Right ventricle myocardium inferior (tissue), 1 donor: Measurements from ENCODE around the gene JMJD1C. TPM values are rescaled to one million over a fixed set of nuclear protein-coding genes. Genes with fewer than 3 reads are reported as not detected.
"Not testable (repeated sequence)": the region's sequence is repeated elsewhere in the genome, so short reads cannot be mapped to it uniquely, and the experiment has no call there.

Experiments used
- ATAC-seq: fragments of 200-7000 bp; cut with Tn5 transposase; one replicate; pipeline ENCODE4 v1.9.1; 2020; ENCODE audit warnings: mild to moderate bottlenecking, moderate library complexity
- DNase-seq: peaks from one replicate; pipeline ENCODE4 v3.0.0; 2021; ENCODE audit errors: missing footprints
- intact Hi-C: fragments of 100-400 bp; cut with DNase I; formaldehyde crosslinking; loops from one replicate; pipeline ENCODE4 v1.11.0; 2022
- total RNA-seq: library from RNA; stranded (reverse); fragmentation: NEBNext Ultra II Directional; extraction: Animal tissue kit (Norgen Biotek cat#: 25700); gene quantifications from one replicate; pipeline ENCODE4 v1.2.1, GENCODE V29; 2021
- donor health status: DM: no; HTN: yes; CAD: no; lungs with severe emphysema.

The JMJD1C gene
- total RNA-seq, 1 donor from 2014 or later, result 38.1 TPM

DNA sequence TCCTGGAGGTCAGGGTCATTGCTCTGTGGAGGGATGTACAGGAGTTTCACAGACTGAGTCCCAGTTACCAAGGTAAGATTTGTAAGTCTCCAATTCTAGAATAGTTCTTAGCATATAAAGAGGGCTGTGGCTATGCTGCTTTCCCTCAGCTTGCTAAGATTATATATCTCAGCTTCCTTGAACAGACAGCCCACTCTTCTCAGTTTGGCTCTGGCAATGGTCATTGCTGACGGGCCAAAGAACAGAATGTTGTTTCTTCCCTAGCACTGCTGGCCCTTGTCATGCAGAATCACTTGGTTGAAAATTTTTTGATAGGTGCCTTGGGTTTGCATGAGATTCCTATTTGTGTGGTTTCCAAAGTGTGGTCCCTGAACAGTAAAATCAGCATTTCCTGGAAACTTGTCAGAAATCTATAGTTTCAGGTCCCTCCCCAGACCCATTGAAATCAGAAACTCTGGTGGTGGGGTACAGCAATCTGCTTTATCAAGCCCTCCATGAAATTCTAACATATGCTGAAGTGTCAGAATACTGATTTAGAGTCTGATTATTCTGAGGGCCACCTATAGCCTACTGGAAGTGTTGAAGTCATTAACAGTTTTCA is 294.4 kb downstream of the JMJD1C start:
- DNase-seq, result no peak
- intact Hi-C loops, result loop anchor here (2.0 kb wide), 1 partner anchor 459 kb away; no protein-coding TSS in a partner anchor
- ATAC-seq, result peak; percentile 47

DNA sequence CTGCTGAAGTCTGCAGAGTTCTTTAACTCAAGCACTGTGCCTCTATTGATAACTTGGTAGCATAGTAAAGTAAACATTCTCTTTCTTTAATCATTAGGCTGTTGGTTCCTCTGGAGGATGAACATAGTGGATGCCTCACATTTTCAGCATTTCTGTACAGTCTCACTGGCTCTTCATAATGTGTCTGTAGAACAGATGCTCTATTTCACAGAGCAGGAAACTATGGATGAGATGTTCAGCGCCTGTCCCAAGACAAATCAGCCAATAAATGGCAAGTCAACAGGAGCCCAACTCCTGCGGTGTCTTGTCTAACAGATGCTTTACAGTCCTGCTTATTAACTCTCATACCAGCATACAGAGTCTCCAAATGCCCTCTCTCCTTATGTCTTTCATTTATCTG is 296.2 kb downstream of the JMJD1C start:
- ATAC-seq (no peak), DNase-seq (no peak)
- intact Hi-C loops, result loop anchor here (2.0 to 5.0 kb wide), 2 partner anchors 461 to 598 kb away; no protein-coding TSS in a partner anchor

DNA sequence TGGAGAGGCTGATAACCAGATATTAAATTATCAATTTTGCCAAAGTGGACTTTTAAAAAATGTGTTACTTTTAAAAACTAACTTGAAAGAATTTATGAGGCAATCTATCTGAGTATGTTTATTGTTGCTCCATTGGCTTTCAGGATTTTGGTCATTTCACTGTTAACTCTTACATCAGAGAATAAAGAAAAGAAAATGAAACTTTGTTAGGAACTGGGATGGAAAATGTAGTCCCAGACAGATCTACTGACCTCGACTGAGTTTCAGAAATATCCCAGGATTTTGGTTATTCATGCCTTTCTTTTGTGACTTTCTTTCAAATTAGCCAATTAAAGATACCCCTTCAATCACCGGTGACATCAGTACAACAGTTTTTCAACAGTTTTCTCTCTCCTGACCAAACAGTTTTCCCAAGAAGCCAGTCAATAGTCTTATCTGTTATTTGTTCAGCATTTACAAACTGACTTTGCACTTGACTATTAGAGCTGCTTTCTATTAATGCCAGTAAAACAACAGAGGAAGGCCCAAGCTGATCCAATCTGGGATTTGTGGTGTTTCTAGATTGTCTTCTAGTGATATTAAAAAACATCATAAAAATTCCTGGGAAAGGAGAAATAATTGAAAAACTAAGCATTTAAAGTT is 296.8 kb downstream of the JMJD1C start:
- ATAC-seq (no peak), DNase-seq (no peak)
- intact Hi-C loops, result loop anchor here (5.0 kb wide), 1 partner anchor 598 kb away; no protein-coding TSS in a partner anchor

DNA sequence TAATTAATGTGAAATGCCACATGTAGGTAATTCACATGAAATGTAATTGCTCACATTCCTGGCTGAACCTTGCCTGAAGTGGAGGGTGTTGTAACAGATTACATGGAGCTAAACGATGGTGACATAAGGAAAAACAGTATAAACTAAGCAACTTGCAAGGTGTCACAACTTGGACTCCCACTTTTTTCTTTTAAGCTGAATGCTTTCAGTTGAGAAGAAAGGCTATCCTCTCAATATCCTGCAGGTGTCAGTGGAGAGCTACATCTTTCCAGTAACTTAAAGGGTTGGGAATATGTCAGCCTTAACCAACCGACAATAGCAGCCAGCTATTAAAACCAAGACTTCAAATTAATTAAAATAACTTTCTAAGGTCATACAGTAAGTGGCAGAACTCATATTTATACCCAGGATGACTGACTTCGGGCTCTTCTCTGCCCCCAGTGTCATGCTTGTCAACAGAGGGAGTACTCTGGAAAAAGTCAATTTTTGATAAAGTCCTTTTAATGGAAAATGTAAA is 299.0 kb downstream of the JMJD1C start:
- ATAC-seq (peak; percentile 49), DNase-seq (no peak)
- intact Hi-C loops, result loop anchor here (2.0 to 5.0 kb wide), 4 partner anchors 546 to 652 kb away; no protein-coding TSS in a partner anchor

DNA sequence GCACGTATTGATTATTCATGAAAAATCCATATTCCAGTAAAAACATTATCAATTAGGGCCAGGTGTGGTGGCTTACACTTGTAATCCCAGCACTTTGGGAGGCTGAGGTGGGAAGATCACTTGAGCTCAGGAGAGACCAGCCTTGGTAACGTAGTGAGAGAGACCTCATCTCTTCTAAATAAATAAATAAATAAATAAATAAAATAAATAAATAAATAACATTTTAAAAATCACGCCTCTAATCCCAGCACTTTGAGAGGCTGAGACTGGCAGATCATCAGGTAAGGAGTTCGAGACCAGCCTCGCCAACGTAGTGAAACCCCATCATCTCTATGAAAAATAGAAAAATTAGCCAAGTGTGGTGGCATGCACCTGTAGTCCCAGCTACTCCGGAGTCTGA is 300.5 kb downstream of the JMJD1C start:
- ATAC-seq, result no peak
- no peak for DNase-seq
- intact Hi-C loops, result loop anchor here (5.0 kb wide), 1 partner anchor 602 kb away; no protein-coding TSS in a partner anchor

DNA sequence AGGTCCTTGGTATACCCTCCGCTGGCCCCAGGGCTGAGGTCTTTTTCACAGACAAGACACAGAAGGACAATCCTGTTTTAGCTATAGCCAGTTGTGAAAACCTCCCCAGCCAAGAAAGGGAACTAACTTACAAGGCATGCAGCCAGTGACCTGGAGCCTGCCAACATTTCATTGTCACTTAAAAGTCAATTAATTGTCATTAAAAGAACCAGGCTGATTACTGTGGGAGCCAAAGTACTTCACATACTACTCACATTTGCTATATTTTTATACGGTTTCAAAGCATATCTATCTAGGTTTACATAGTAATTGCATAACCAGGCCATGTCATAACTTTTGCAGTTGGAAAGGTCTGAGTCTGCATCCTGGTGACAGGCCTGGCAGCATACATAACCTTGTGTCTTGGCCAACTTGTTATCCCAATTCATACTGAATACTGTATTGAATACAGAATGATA is 301.6 kb downstream of the JMJD1C start:
- DNase-seq (no peak), ATAC-seq (peak; percentile 62)
- intact Hi-C loops, result no loop called here

DNA sequence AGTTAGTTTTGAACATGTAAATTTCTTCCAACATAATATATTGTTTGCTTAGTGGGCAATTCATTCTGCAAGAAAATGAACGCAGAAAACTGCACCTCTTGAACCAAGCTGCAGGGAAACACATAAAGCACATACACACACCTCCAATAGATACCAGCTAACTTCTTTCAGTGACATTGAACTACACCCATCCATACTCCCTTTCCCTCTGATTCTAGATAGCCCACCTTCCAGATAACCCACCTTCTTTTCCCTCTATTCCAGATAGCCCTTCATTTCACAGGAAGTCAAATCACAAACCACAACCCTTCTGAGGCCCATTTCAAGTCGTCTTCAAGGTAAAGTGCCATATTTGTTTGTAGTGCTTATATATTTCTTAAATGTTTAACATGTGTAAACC is 304.2 kb downstream of the JMJD1C start:
- DNase-seq (no peak), ATAC-seq (no peak)
- intact Hi-C loops, result loop anchor here (2.0 kb wide), 1 partner anchor 567 kb away; no protein-coding TSS in a partner anchor

DNA sequence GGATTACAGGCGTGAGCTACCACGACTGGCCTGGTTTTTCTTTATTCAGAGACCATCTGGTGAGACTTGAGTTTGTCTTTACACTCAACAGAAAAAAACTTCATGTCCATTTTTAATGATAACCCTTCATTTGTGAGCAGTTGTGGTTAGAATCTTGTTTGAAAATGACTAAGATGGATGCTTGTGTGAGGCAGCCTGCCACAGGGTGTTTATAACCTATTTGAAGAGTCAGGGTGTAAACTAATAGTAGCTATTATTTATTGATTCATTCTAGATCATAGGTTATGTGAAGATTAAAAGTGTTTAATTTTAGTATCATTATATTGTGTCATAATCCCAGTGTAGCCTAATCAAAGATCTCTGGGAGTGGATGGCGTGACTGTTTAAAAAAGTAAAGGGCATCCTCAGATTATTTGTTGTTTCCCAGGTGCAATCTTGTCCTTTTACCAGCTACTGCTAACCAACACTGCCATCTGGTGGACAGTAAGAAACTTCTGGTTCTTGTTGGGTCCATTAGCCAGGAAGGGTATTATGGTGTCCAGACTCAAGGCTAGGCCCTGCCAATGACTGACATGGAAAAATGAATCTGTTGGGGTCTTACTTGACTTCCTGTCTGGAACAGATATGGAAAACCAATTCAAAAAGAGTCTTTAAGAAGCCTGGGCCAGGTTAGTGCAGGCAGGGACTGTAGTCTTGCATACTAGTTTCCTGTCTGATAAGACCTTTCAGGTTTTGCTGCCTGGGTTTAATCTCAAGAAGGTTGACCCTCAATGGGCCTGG is 307.7 kb downstream of the JMJD1C start:
- intact Hi-C loops, result loop anchor here (5.0 to 10.0 kb wide), 5 partner anchors 73 to 721 kb away; partner anchors contain the start of gene EGR2
- DNase-seq (no peak), ATAC-seq (peak; percentile 54)

DNA sequence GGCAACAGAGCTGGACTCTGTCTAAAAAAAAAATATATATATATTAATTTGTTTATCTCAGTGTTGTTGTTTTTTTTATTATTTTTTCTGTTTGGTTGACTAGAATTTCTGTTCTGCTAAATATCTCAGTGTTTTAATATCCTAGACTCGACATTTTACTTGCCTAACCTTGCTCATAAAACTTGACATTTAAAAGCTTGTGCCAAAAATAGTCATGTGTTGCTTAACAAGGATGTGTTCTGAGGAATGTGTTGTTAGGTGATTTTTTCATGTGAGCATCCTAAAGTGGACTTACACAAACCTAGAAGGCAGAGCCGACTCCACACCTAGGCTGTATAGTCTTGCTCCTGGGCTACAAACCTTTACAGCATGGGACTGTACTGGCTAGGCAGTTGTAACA is 309.5 kb downstream of the JMJD1C start:
- ATAC-seq (no peak), DNase-seq (no peak)
- intact Hi-C loops, result loop anchor here (5.0 to 10.0 kb wide), 5 partner anchors 71 to 719 kb away; partner anchors contain the start of gene EGR2

DNA sequence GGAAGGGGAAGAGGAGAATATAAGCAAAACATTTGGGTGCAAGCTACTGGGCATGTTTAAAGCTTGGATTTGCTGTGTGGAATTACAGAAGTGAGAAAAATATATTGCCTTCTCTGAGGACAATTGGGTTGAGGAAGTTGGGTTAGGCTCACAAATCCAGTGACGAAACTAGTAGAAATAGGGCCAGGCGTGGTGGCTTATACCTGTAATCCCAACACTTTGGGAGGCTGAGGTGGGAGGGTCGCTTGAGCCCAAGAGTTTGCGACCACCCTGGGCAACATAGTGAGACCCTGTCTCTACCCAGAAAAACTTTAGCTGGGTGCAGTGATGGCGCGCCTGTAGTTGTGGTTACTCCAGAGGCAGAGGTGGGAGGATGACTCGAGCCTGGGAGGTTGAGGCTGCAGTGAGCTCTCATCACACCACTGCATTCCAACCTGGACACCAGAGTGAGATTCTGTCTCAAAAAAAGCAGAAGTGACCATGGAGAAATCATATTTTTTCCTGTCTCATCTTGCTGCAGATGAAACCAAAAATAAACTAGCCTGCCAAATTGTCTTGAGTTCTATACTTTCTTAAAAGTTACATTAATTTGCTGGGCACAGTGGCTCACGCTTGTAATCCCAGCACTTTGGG is 310.3 kb downstream of the JMJD1C start:
- intact Hi-C loops, result loop anchor here (5.0 to 10.0 kb wide), 5 partner anchors 71 to 718 kb away; partner anchors contain the start of gene EGR2
- ATAC-seq (no peak), DNase-seq (no peak)

DNA sequence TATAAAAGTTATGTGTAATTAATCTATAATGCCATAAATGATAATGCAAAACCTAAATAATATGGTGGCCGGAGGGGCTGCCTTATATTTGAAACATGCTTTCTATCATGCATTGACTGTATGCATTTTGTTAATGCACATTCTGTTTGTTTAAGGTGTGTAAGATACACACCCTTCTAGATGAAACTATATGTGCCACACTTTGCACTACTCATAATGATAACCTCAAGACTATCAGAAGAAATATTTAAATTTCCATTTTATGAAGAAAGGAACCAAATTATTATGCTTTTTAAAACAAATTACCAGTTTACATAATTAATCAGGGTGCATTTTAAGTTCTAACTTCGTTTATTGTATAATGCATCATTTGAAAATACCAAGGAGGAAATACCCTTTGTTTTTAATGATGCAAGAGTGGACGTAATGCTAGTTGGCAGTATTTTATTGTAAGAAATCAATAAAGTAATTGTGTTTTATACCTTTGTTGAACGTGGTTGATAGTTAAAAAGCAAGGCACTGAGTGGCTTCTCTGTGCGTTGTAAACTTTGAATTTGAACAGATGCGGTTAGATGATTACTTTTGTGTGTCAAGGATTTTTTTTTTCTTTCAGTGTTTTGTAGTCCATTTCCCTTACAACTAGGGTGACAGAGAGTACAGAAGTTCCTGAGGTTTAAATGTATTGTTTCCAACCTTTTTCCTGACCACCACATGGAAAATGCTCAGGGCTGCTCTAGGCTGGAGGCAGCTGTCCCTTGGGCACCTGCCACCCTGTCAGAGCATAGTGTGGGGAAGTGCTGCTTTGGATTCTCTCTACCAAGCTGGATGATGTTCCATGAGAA is 311.0 kb downstream of the JMJD1C start:
- ATAC-seq (no peak), DNase-seq (no peak)
- intact Hi-C loops, result loop anchor here (5.0 to 10.0 kb wide), 5 partner anchors 70 to 717 kb away; partner anchors contain the start of gene EGR2

DNA sequence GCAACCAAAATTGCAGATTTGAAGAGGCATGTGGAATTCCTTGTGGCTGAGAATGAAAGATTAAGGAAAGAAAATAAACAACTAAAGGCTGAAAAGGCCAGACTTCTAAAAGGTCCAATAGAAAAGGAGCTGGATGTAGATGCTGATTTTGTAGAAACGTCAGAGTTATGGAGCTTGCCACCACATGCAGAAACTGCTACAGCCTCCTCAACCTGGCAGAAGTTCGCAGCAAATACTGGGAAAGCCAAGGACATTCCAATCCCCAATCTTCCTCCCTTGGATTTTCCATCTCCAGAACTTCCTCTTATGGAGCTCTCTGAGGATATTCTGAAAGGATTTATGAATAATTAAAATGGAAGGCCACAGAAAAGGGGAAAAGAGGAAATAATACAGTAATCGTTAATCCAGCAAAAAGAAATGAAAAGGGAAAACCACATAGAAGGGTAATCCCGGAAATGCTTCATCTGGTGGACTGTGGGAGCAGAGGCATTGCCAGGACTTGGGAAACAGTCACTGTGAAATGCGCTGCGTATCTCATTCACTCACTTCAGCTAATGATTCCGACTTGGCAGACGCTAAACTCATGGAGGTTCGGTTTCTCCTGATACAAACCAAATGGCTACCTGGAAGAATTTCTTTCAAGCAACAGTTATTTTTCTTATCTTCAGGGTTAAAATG is 311.8 kb downstream of the JMJD1C start:
- DNase-seq, ATAC-seq: not testable (repeated sequence)
- intact Hi-C loops, result loop anchor here (10.0 kb wide), 1 partner anchor 69 kb away; no protein-coding TSS in a partner anchor

DNA sequence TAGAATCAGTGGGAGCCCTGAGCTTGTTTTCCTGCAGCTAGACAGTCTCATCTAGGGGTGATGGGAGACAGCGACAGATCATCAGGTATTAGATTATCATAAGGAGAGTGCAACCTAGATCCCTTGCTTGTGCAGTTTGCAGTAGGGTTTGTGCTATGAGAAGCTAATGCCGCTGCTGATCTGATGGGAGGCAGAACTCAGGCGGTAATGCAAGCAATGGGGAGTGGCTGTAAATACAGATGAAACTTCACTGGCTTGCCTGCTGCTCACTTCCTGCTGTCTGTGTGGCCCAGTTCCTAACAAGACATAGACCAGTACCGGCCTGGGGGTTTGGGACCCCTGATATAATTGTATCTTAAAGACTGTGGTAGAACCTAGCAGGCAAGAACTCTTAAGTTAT is 315.0 kb downstream of the JMJD1C start:
- DNase-seq (no peak), ATAC-seq (no peak)
- intact Hi-C loops, result loop anchor here (10.0 kb wide), 1 partner anchor 66 kb away; no protein-coding TSS in a partner anchor

DNA sequence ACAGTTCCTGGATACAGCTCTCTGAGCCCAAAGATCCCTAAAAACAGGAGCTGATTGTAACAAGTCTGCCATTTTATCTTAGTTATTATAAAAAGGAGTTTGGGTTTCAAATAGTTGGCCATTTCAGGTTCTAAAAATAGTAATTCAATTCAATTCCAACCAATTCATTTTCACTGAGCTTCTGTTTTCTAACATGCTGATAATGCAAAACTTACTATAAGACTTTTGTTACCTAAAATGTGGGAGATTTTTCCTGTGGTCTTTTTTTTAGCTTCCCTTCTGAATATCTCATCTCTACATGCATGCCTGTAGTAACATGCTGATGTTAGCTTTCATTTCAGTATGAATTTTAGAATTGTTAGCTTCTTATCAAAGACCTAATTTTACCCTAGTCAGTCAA is 319.3 kb downstream of the JMJD1C start:
- DNase-seq (no peak), ATAC-seq (no peak)
- intact Hi-C loops, result no loop called here

DNA sequence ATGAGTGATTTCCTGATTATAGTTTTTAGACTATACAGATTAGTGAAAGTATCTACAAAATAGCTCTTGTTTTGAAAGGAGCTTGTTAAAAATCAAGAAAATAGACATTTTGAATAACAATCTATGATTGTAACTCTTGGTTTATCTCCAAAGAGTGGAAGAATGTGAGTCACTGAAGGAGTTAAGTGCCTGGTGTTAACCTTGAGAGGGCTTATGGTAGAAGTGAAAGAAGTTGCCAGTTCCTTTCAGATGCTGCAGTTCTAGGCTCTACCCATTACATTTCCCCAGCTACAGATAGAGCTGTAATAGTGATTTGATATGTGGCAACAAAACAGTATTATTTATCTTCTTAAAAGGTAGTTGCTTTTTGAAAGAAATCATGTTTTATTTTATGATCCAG is 320.0 kb downstream of the JMJD1C start:
- intact Hi-C loops, result no loop called here
- no peak for ATAC-seq

DNA sequence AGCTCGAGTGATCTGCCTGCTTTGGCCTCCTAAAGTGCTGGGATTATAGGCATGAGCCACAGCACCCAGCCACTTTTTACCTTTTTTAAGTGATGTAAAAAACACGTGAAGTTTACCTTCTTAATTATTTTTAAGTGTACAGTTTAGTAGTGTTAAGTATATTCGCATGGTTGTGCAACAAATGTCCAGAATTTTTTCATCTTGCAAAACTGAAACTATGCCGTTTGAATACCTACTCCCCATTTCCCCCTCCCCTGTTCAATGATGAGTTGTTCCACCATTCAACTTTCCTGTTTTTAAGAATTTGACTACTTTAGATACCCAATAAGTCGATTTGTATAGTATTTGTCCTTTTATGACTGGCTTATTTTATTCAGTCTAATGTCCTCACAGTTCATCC is 321.8 kb downstream of the JMJD1C start:
- intact Hi-C loops, result no loop called here
- ATAC-seq (no peak), DNase-seq (no peak)

More for the DNA sequence above, 320.0 kb downstream of the JMJD1C start:
- no peak for DNase-seq

DNA sequence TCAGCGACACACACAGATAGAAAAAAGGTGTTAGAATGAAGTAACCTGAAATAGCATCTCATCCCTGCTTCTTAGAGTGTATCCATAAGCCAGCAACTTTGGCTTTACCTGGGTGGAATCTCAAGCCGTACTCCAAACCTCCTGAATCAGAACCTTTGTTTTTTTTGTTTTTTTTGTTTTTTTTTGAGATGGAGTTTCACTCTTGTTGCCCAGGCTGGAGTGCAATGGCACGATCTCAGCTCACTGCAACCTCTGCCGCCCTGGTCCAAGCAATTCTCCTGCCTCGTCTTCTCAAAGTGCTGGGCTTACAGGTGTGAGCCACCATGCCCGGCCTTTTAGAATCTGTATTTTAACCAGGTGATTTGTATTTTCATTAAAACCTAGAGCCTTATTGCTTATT is 323.6 kb downstream of the JMJD1C start:
- ATAC-seq (no peak), DNase-seq (no peak)
- intact Hi-C loops, result no loop called here
